SJSA1 (cell line): Measurements from ENCODE around the gene PARL. TPM values are rescaled to one million over a fixed set of nuclear protein-coding genes. Genes with fewer than 3 reads are reported as not detected.

Experiments used
- DNase-seq, 2 experiments: peaks; one replicate each; pipeline ENCODE4 v3.0.0-alpha.2; 2015 to 2020; ENCODE audit warnings: low spot score in 2 of 2, low read depth in 1 of 2
- H3K27ac ChIP-seq: fragments of 250-450 bp; sonication (Bioruptor Pico); 2 replicates; pipeline ENCODE4 v1.5.1; 2020; ENCODE audit warnings: mild to moderate bottlenecking, moderate library complexity
- H3K27me3 ChIP-seq: fragments of 250-450 bp; sonication (Bioruptor Pico); replicated peaks from 2 replicates; pipeline ENCODE4 v1.5.1; 2020; ENCODE audit warnings: mild to moderate bottlenecking, moderate library complexity
- H3K36me3 ChIP-seq: fragments of 250-450 bp; sonication (Bioruptor Pico); 2 replicates; pipeline ENCODE4 v1.5.1; 2020; ENCODE audit warnings: mild to moderate bottlenecking
- H3K4me1 ChIP-seq: fragments of 250-450 bp; sonication (Bioruptor Pico); replicated peaks from 2 replicates; pipeline ENCODE4 v1.6.1; 2021; ENCODE audit warnings: mild to moderate bottlenecking
- H3K4me3 ChIP-seq: fragments of 250-450 bp; sonication (Bioruptor Pico); 2 replicates; pipeline ENCODE4 v1.5.1; 2020; ENCODE audit warnings: mild to moderate bottlenecking
- H3K9me3 ChIP-seq: fragments of 250-450 bp; sonication (Bioruptor Pico); replicated peaks from 2 replicates; pipeline ENCODE4 v1.5.1; 2020; ENCODE audit warnings: mild to moderate bottlenecking
- total RNA-seq: library from RNA; depleted of rRNA; stranded (reverse); fragments of >200 nt; shearing (Covaris generic); gene quantifications from 2 replicates; pipeline ENCODE4 v1.2.3, GENCODE V29; 2014

Gene PARL
- total RNA-seq, 1 experiment from 2014 or later: 46.6 TPM

DNA sequence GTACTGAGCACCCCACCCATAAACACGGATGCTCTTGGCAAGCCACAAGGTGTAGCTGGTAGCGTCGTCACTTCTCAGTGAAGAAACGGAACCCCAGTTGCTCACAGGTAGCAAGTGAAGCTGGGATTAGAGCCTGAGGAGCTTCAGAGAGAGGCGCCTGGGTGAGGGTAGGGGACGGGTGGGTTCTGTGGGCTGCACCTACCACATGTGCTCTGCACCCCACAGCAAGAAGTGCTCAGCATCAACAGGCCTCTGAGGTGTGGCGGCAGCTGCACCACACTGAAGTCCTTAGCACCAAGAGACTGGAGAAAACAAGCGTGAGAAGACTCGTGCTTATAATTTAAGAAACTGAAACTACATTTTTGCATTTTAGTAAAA is 69.1 kb downstream of the PARL start:
- peaks cover 17% of the 10 kb centered on the region for H3K36me3 ChIP-seq
- H3K27ac ChIP-seq: no peak overlapping the region
- H3K9me3 ChIP-seq: no peaks in the 10 kb centered on the region
- H3K4me1 ChIP-seq: 0 out of 2 replicates have a peak, but pooled peaks cover 6% of the 10 kb centered on the region
- H3K4me3 ChIP-seq: no peak overlapping the region
- DNase-seq: no peak
- no peaks in the 10 kb centered on the region for H3K27me3 ChIP-seq

DNA sequence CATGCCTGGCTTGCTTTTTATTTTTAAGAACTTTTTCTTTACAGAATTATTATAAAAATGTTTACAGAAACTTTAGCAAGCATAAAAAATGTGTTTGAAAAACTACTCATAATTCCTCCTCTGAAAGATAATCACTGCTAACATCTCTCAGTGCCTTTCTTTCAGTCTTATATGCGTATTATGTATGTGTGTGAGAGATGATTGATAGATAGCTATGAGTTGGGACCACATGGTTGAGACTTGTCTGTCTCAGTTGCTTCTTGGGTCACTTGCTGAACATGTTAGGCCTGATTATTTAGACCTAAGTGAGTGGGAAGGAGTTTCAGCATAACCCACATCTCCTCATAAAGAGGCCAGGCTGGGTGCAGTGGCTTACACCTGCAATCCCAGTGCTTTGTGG is 70.4 kb downstream of the PARL start:
- H3K4me1 ChIP-seq: 0 out of 2 replicates have a peak, but pooled peaks cover 6% of the 10 kb centered on the region
- no peaks in the 10 kb centered on the region for H3K9me3 ChIP-seq
- peaks cover 30% of the 10 kb centered on the region for H3K36me3 ChIP-seq
- no peak overlapping the region for H3K27ac ChIP-seq
- DNase-seq: no peak
- no peaks in the 10 kb centered on the region for H3K27me3 ChIP-seq
- H3K4me3 ChIP-seq: no peak overlapping the region

DNA sequence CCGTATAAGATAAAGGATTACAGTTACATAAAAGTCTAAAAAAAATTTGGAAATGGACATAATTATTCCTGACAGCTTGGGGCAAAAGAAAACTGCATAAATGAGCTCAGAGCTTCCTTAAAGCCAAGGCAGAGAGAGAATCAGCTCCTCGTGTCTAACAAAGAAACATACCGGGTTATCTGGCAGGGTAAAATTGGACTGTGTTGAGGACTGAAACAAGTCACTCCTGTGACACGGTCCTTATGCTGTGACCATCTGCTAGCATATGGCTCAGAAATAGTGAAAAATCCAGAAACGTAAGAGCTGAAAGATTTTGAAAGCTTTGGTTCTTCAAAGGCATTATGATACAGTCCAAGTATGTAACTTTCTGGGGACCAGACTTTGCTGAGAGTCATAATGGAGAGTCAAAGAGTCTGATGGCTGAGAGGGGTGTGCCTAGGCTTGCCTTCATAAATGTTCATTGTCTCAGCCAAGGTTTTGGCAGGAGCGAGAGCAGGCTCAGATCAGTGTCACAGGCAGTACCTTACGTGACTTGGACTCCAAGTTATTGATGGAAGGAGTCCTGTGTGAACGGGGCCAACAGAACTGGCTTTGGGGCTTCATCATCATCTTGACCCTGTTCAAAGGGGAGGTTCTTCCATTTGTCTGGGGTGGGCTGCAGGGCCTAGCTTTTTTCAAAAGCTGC is 71.8 kb downstream of the PARL start:
- Histone ChIP-seq H3K4me3 (no peak overlapping the region), H3K9me3 (no peaks in the 10 kb centered on the region), H3K4me1 (0 out of 2 replicates have a peak, but pooled peaks cover 6% of the 10 kb centered on the region), H3K27me3 (no peaks in the 10 kb centered on the region), H3K27ac (no peak overlapping the region), H3K36me3 (peaks cover 44% of the 10 kb centered on the region)
- no peak for DNase-seq

DNA sequence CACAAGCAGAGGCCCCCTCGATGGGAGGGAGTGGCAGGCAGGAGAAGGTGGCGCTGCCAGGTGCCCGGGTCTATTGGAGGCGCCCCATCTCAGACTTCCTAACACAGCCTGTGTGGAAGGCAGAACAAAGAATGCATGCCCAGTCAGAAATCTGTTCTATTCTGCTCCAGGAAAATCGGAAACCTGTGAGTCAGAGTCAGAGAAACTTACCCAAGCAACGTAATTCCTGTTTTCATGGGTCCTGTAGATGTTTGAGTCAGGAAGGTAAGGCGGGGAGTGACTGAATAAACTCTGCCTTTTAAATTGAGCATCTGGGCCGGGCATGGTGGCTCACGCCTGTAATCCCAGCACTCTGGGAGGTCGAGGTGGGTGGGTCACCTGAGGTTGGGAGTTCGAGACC is 73.0 kb downstream of the PARL start:
- Histone ChIP-seq H3K4me1 (0 out of 2 replicates have a peak, but pooled peaks cover 6% of the 10 kb centered on the region), H3K27me3 (no peaks in the 10 kb centered on the region), H3K4me3 (no peak overlapping the region), H3K36me3 (peaks cover 53% of the 10 kb centered on the region), H3K27ac (no peak overlapping the region), H3K9me3 (no peaks in the 10 kb centered on the region)
- DNase-seq: no peak

DNA sequence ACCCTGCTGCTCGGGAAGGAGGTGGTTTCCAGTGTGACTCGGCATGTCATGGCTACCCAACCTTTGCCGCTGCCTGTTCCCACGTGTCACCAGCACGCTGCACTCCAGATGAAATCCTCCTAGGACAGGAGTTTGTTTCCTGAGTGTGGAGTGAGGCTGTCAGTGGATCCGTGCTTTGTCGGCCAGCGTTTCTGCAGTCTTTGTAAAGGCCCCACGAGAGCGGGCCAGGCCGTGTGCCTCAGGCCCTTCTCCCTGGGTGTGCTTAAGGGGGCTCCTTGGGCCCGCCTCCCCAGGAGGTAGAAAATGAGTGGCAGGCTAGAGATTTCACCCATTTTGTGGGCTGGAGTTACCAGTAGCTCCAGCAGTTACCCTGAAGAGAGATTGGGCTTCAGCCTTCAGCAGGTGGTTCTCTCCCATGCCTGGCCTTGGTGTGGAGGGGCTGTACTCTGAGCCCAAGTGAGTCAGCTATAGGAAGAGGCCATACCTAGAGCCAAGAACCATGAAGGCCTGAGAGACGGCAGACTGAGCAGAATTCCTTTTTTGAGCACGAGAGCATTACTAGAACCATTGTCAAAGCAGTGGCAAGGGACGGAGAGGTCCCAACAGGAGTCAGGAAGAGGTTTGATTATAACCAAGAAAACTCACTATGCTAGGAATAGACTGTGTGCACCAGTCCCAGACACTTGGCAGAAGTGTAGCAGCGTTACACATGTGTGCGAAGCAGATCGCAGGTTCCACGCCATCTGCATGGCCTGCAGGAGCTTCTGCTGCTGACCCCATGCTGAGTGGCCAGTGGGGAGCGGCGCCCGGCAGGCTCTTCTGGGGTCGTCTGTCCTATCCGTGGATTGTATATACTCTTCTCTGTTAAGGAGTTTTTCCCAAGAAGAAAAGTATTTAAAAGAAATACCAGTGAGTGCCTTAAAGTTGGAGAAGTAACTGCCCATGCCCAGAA is 73.8 kb downstream of the PARL start:
- Histone ChIP-seq H3K4me3 (no peak overlapping the region), H3K9me3 (no peaks in the 10 kb centered on the region), H3K4me1 (0 out of 2 replicates have a peak, but pooled peaks cover 6% of the 10 kb centered on the region), H3K27me3 (no peaks in the 10 kb centered on the region), H3K27ac (no peak overlapping the region), H3K36me3 (peaks cover 53% of the 10 kb centered on the region)
- no peak for DNase-seq

DNA sequence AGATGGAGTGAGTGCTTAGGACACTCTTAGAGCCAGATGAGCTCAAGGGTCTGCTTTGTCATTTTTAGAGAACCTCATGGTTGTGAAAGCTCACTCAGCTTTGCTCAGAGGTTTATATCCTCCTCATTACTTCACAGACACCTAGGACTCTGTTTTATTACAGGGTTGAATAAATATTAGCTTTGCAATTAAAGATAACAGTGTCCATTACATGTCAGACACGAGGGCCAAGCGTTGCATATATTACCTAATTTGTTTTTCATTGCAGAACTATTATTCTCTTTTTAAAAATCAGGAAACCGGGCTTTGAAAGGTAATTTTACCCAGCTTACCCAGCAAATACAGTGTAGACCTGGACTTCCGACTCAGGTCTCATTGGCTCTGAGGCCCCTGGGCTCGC is 75.4 kb downstream of the PARL start:
- Histone ChIP-seq H3K27ac (no peak overlapping the region), H3K4me1 (no peaks in the 10 kb centered on the region), H3K36me3 (peaks cover 52% of the 10 kb centered on the region), H3K4me3 (no peak overlapping the region), H3K27me3 (no peaks in the 10 kb centered on the region), H3K9me3 (no peaks in the 10 kb centered on the region)
- no peak for DNase-seq

DNA sequence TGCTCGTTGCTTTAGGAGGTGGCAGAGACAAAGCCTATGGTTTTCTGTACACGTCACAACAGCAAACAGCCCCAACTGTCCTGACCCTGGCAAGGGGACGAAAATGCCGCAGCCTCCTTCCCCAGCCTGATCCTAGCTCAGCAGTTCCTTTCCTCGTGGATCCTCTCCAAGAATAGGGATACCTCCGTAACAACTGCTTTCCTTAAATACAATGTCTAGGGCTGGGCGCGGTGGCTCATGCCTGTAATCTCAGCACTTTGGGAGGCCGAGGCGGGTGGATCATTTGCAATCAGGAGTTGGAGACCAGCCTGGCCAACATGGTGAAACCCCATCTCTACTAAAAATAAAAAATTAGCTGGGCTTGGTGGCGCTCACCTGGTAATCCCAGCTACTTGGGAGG is 76.3 kb downstream of the PARL start:
- Histone ChIP-seq H3K36me3 (peaks cover 55% of the 10 kb centered on the region), H3K27me3 (no peaks in the 10 kb centered on the region), H3K4me1 (no peaks in the 10 kb centered on the region), H3K4me3 (no peak overlapping the region), H3K27ac (no peak overlapping the region), H3K9me3 (no peaks in the 10 kb centered on the region)
- DNase-seq: no peak

DNA sequence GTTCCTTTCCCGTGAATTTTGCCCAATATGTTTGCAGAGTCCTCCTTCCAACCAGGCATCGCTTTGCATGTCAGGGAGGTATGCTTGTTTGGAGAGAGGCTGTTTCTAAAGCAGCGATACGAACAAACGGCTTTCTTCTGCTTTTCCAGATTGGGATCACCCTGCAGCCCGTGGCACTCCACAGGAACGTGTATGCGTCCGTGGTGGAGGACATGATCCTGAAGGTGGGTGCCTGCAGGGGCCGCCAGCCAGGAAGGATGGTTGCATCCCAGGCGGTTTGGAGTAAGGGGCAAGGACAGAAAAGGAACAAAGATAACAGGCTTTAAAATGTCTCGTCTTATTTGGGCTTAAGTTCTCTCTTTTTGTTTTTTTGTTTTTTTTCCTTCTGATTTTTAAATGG is 76.8 kb downstream of the PARL start:
- no peaks in the 10 kb centered on the region for H3K27me3 ChIP-seq
- H3K9me3 ChIP-seq: no peaks in the 10 kb centered on the region
- H3K27ac ChIP-seq: no peak overlapping the region
- H3K4me1 ChIP-seq: no peaks in the 10 kb centered on the region
- H3K4me3 ChIP-seq: no peak overlapping the region
- H3K36me3 ChIP-seq: peaks cover 59% of the 10 kb centered on the region
- DNase-seq: no peak

DNA sequence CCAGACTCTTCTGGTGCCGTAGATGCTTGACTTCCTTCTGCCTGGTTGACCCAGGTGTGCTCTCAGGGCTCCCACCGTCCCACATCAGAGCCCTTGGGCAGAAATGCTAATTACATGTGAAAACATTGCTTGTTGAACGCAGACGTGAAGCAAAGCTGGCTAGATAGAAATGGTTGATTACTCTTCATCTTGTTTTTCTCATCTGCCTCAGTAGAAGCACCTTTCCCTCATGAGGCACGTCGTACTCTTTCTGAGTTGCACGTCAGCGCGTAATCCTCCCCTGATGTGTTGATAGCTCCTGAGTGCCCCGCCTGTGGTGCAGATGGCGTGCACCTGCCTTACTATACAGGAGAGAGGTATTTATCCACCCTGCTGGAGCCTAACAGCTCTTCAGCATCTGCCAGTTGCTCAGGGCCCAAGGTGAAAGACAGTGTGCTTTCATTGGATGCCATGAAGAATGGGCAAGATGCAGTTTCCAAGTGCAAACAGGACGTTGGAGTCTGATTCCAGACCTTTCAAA is 77.4 kb downstream of the PARL start:
- Histone ChIP-seq H3K4me3 (no peak overlapping the region), H3K27ac (no peak overlapping the region), H3K27me3 (no peaks in the 10 kb centered on the region), H3K9me3 (no peaks in the 10 kb centered on the region), H3K36me3 (peaks cover 61% of the 10 kb centered on the region), H3K4me1 (no peaks in the 10 kb centered on the region)
- no peak for DNase-seq

DNA sequence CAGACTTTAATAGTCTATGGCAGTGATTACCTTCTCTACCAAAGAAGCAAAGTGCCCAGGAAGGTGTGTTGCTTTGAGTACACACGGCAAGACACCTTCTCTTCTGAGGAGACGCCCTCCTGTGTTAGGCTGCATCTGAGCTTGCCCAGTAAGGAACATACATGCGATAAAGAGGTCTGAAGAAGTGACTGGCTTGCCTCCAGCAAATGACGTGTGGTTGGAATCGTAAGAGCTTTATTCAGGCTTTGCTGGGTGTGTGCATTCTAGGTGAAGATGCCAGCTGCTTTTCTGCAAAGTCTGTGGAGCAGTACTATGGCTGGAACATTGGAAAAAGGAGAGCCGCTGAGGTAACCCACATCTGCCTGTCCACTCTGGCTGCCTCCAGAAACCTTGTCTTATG is 81.7 kb downstream of the PARL start:
- no peaks in the 10 kb centered on the region for H3K4me1 ChIP-seq
- no peak overlapping the region for H3K4me3 ChIP-seq
- H3K36me3 ChIP-seq: peaks cover 62% of the 10 kb centered on the region
- no peaks in the 10 kb centered on the region for H3K9me3 ChIP-seq
- no peak overlapping the region for H3K27ac ChIP-seq
- no peak for DNase-seq
- H3K27me3 ChIP-seq: no peaks in the 10 kb centered on the region

DNA sequence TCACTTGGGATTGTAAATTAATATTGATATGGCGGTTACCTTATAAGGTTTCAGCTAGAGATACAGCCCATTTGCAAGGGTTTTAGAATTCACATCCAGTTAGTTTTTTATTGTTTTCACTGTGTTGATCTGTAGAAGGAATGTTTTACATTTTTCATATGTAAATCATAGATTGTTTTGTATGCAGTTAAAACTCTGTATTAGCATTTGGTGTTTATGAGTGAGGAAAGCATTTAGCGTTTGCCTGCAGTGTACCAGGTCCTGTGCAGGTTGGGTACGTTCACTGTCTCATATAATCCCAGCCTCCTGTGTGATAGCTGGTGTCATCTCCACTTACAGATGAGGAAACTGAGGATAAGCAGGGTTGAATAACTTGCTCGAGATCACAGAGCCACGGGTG is 83.1 kb downstream of the PARL start:
- H3K36me3 ChIP-seq: peaks cover 56% of the 10 kb centered on the region
- no peaks in the 10 kb centered on the region for H3K9me3 ChIP-seq
- no peaks in the 10 kb centered on the region for H3K4me1 ChIP-seq
- no peak overlapping the region for H3K4me3 ChIP-seq
- no peaks in the 10 kb centered on the region for H3K27me3 ChIP-seq
- no peak overlapping the region for H3K27ac ChIP-seq
- no peak for DNase-seq

DNA sequence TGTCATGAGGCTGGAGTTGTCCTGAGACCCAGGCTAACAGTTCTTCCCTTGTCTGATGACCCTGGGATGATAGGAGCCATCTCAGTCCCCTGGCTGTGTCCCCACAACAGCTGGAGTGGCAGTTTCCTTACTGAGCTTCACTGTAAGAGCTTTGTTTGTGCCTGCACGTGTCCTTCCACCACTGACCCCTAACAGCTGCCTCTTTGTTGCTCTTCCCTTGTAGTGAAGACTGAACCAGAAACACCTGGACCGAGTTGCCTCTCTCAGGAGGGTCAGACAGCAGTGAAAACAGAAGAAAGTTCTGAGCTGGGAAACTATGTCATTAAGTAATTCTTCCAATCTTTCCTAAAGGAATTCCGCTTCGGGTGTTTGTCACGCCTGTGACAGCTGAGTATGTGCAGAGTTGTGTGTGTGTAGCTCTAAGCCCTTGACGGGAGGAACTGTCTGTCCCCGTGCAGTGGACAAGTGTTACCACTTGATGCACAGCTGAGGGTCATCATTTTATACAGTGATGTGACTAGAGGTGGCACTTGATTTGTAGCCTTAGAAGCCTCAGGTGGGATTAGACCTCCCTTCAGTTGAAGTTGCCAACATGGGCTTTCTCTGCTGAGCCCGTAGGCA is 84.3 kb downstream of the PARL start:
- Histone ChIP-seq H3K4me3 (no peak overlapping the region), H3K4me1 (no peaks in the 10 kb centered on the region), H3K27me3 (no peaks in the 10 kb centered on the region), H3K36me3 (peaks cover 56% of the 10 kb centered on the region), H3K9me3 (no peaks in the 10 kb centered on the region), H3K27ac (no peak overlapping the region)
- DNase-seq: no peak

DNA sequence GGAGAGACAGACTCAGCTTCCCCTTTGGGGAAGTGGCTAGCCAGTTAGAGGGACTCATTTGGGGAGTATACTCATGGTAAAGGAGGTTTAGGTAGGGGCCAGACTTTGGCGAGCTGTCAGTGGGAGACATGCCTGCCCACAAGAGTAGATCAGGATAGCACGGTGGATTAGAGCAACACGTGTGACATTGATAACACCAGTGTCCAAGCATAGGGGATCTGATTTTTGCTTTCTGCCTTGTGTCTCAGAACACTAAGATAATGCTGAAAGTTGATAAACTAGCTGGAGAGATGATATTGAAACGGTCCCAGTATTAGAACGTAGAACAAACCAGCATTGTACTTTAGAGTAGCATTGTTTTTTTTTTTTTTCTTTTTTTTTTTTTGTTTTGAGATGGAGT is 85.2 kb downstream of the PARL start:
- Histone ChIP-seq H3K4me1 (no peaks in the 10 kb centered on the region), H3K27ac (no peak overlapping the region), H3K27me3 (no peaks in the 10 kb centered on the region), H3K9me3 (no peaks in the 10 kb centered on the region), H3K36me3 (peaks cover 54% of the 10 kb centered on the region), H3K4me3 (no peak overlapping the region)
- no peak for DNase-seq

DNA sequence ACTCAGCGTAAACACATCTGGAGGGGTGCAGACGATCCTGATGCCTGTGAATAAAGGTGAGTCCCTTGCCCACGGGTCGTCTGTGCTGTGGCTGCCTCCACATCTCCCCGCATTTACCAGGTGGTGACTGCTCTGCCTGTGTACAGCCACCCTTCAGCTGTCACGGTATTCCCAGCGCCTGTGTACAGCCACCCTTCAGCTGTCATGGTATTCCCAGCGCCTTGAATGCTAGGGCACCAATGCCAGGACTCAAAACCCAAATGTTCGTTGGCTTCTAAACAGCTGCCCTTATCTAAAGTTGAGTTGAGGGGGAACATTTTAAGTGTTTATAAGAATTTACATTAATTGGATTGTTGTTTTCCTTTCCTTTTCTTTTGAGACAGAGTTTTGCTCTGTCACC is 86.7 kb downstream of the PARL start:
- no peak for DNase-seq
- Histone ChIP-seq H3K27me3 (no peaks in the 10 kb centered on the region), H3K36me3 (peaks cover 55% of the 10 kb centered on the region)

More for the DNA sequence above, 86.7 kb downstream of the PARL start:
- Histone ChIP-seq H3K27ac (no peak overlapping the region), H3K4me1 (no peaks in the 10 kb centered on the region), H3K4me3 (no peak overlapping the region), H3K9me3 (no peaks in the 10 kb centered on the region)
